ENCODE data around the gene GGTLC1.

GGTLC1 gene

DNA sequence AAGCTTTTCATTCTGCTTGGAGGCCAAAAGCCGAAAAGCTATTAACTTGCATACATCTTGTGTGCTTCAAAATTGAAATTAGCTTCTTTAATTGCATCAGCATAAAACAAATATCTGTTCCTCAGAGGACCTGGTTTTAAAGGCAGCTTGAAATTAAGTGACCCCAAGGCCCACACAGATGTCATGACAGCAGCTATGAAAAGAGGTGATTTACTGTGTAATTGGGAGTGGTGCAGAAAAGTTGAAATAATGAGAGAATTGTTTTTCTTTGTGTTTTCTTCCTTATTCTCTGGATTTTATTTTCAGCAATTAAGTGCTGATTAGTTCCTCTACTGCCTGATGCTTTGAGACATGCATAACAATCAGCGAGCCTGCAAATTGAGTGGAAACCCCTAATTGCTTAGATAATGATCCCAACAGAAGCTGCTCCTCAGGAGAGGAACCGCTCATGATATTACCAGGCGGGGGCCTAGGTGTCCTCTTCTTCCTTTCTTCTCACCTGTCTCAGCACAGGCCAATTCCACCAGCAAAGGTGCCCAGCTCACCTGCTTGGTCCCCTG lies 34.1 kb upstream of the GGTLC1 start:
- POLR2A ChIA-PET, result no interaction called here
- no peak for TF ChIP-seq CTCF (IDR thresholded peaks at IDR 0.05; ENCODE audit: insufficient read depth, low read length, missing control alignments)
- no peak overlapping the region for H3K4me3 ChIP-seq (ENCODE audit: low read depth, low read length)
- CTCF ChIA-PET, result no interaction called here
- DNase-seq (ENCODE audit: low read depth, low spot score), result no peak

DNA sequence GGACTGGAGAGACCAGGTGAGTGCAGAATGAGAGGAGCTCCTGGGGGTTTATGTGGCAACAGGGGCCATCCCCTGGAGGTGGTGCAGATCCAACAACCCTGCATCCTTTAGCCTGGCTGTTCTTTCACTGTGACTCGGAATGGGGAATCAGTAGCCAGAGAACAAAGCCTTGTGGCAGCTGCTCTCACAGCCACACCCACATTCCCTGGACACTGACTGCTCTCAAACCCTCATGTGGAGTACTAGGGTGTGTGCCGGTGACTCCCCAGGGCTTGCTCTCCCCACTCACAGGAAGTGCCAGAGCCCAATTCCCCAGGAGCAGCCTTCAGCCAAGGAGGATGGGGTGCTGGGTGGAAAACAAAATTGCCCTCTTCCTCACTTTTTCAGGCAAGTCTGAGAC lies 30.2 kb upstream of the GGTLC1 start:
- ChIA-PET POLR2A (no interaction called here), CTCF (no interaction called here)
- no peak for DNase-seq (ENCODE audit: low read depth, low spot score)
- no peak overlapping the region for H3K4me3 ChIP-seq (ENCODE audit: low read depth, low read length)
- TF ChIP-seq CTCF (IDR thresholded peaks at IDR 0.05; ENCODE audit: insufficient read depth, low read length, missing control alignments), result no peak

DNA sequence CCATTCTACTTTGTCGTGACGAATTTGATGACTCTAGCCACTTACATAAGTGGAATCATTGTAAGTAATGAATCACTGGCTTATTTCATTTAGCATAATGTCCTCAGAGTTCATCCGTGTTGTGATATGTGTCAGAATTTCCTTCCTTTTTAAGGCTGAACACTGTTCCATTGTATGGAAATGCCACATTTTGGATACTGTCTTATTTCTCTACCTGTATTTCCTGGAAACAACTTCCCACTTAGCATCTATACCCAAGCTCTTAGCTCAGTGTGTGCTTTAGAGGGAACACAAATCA lies 28.8 kb upstream of the GGTLC1 start:
- CTCF ChIA-PET, result no interaction called here
- POLR2A ChIA-PET, result no interaction called here
- TF ChIP-seq CTCF (IDR thresholded peaks at IDR 0.05; ENCODE audit: insufficient read depth, low read length, missing control alignments), result no peak
- H3K4me3 ChIP-seq (ENCODE audit: low read depth, low read length), result no peak overlapping the region
- no peak for DNase-seq (ENCODE audit: low read depth, low spot score)

DNA sequence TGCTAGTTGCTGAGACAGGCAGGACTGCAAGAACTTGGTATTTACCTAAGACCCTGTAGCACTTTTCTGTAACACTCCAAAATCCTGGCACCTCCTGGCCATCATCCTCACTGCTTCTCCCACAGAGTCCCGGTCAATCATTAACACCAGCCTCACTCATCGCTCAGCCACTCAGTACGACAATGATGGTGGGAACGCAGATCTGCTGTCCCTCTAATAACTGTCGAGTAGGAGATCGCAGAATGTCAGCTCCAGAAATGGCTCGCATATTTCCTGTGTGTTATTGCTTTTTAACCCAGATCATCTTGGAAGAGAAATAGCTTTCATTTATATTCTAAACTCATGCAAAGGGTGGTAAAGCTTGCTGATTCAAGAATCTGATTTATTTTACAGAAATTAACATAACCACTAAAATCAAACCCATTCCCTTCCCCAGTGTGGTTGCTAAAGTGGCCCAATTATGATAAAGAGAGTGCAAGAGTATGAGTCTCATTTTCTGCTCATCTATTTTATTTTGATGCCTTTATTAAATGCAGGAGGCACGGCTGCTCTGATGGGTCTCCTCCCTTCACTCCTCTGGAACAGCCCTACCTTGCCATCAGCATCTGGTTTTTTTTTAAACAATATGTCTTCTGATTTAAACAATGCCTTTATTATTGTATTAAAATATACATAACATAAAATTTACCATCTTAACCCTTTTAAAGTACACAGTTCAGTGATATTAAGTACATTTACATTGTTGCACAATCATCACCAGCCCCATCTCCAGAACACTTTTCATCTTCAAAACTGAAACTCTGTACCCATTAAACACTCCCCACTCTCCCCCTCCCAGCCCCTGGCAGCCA lies 28.3 kb upstream of the GGTLC1 start:
- DNase-seq (ENCODE audit: low read depth, low spot score), result no peak
- CTCF ChIA-PET, result no interaction called here
- H3K4me3 ChIP-seq (ENCODE audit: low read depth, low read length), result no peak overlapping the region
- no peak for TF ChIP-seq CTCF (IDR thresholded peaks at IDR 0.05; ENCODE audit: insufficient read depth, low read length, missing control alignments)
- POLR2A ChIA-PET, result no interaction called here

GRCh38 chr20:24013953-24014352 lies 25.4 kb upstream of the GGTLC1 start:
- POLR2A ChIA-PET, result no interaction called here
- no peak overlapping the region for H3K4me3 ChIP-seq (ENCODE audit: low read depth, low read length)
- CTCF ChIA-PET, result no interaction called here
- no peak for DNase-seq (ENCODE audit: low read depth, low spot score)
- no peak for TF ChIP-seq CTCF (IDR thresholded peaks at IDR 0.05; ENCODE audit: insufficient read depth, low read length, missing control alignments)

- CTCF ChIA-PET, result interaction anchor here (0.5 kb wide), 1 partner anchor 516 kb away, joined by 3 read pairs; no protein-coding TSS in a partner anchor
- H3K4me3 ChIP-seq (ENCODE audit: low read depth, low read length), result no peak overlapping the region
- POLR2A ChIA-PET, result no interaction called here
- no peak for DNase-seq (ENCODE audit: low read depth, low spot score)
- no peak for TF ChIP-seq CTCF (IDR thresholded peaks at IDR 0.05; ENCODE audit: insufficient read depth, low read length, missing control alignments)
Observed at GRCh38 chr20:24011282-24011681, 22.7 kb upstream of the GGTLC1 start.
